Fibroblast of skin of right biceps (primary cell): ENCODE measurements around the gene TEC.

Experiments
- DNase-seq: peaks from one replicate; pipeline ENCODE4 v3.0.0-alpha.2; 2013

TEC gene

DNA sequence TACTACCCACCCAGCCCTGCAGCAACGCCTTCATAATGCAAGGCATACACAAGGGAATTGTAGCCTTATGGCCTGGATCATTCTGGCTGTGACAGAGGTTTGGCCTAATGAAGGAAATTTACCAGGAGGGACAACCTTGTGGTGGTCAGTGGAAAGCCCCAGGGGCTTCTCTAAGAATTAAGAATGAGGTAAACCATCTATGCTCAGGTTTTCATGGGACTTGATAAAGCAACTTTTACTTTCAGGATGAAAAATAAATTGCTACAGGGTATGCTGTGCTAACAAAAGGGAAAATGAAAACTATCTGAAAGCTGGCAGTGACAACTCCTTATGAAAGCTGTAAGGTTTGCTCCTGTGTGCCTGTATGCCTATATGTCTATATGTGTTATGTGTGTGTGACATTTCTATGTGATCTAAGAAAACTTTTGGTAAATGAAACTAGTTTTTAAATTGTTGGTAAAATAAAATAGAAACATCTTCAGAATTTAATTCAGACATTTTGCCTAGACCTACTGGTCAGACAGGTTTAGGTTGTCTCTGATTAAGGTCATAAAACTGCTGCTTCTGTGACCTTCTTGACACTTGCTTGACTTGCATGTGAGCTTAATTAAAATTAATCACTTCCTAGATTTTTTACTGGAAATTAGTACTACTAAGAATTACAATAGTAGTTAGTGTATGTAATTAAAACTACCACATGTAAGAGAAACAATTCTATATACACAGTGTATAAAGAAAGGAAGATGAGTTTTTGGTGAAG, 115.7 kb downstream of the TEC start:
- no peak for DNase-seq

DNA sequence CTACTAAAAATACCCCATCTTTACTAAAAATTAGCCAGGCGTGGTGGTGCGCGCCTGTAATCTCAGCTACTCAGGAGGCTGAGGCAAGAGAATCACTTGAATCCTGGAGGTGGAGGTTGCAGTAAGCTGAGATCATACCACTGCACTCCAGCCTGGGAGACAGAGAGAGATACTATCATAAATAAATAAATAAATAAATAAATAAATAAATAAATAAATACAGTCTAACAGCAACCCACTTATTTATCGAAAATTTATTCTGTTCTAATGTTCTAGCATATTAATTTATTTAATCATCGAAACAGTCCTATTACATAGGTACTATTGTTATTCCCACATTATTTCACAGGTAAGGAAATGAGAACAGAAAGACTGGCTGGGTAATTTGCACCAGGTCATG, 117.4 kb downstream of the TEC start:
- DNase-seq: no peak

GRCh38 chr4:48149827-48150370, 119.7 kb downstream of the TEC start:
- no peak for DNase-seq

- DNase-seq: no peak
These were observed 122.0 kb downstream of the TEC start for GRCh38 chr4:48147621-48148020.

- DNase-seq: peak; percentile 47
These were observed 128.6 kb downstream of the TEC start for GRCh38 chr4:48141048-48141447.

DNA sequence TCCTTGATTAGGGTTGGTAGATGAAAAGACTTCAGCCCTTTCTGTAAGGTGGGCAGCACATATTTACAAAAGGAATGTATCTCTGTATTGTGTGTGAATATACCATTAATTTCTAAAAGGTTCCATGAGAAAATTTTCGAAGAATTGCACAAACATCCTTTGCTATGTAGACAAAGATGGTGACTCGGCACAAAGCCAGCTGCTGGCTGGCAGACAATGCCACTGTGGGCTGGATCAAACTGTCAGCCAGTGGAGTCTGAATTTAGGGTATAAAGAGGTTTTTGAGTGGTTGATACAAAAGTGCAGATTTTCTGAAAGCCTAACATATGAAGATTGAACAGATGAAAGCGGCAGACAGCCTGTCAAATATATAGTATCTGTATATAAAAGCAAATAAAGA, 129.9 kb downstream of the TEC start:
- peak; percentile 61 for DNase-seq

DNA sequence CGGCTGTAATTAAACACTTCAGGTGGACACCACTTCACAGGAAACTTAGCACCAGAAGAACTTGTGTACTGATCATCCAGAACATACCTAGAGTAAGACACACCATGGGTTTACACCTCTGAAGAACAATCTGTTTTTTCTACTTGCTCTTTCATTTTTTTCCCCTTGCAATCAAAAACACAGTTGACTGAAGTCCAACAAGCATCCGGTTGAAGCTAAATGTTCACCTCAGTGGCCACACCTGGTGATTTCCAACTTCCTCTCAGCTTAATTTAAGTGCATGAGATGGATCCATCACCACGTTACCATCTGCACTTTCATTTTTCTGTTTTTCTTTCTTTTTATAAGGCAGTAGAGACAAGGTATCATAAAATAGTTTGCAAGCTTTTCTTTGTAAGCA, 130.7 kb downstream of the TEC start:
- DNase-seq: no peak

DNA sequence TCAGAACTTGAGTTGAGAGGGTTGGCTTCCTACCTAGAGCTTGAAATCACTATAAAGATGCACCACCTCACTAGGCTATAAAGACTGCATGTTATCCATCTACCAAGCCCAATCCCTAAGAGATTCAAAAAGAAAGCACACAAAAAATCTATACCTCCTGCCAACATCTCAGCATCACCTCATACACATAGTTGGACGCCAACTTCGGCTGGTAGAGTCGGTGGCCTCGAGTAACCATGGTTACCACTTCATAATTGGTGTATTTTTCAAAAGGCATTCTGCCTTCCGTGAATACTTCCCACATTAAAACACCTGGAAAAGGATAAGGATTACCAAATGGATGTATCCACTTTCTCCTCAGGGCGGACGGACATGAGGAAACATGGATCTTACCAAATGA, 131.1 kb downstream of the TEC start:
- no peak for DNase-seq

GRCh38 chr4:48137846-48138245, 131.8 kb downstream of the TEC start:
- no peak for DNase-seq

DNA sequence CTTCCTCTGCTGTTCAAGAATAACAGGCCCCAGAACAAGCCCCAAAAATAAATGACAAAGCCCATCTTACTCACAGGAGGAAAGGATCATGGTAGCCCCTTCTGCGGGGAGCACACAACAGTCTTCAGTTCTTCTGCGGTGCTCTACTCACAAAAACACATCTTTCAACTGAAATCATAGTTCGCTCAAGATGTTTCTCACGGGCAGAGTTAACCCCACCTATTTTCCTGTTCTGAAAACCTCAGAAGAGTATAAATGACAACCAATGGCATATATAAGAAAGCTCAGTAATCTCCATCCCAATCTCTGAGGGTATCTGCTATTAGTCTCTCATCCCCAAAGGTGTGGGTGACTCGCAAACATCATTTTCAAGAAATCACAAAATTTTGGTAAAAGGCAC, 135.6 kb downstream of the TEC start, which contains the start of gene TXK:
Gene TXK (minus strand): TSS at position 170 of the 400 bp plus-strand sequence. CDS start 80 bp downstream, at position 90.
- no peak for DNase-seq

DNA sequence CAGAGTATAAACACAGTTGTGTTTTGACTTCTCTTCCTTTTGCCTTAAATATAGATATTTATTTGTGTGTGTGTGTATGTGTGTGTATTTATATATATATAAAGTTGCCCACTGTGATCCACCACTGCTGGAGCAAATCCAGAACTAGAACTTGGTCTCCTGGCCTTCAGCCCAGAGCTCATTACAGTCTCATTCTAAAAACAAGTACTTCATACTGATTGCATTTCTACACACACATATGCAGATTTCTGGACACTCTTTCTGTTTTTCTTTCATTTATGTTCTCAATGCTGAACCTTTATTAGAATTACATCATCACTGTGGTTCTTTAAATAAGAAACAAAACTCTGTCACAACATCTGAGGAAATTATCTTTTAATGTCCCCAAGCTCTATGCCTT, 136.0 kb downstream of the TEC start:
- DNase-seq: peak; percentile 43

- DNase-seq: no peak
These were observed 137.9 kb downstream of the TEC start for GRCh38 chr4:48131736-48132135.

- no peak for DNase-seq
These were observed 139.5 kb downstream of the TEC start for GRCh38 chr4:48130100-48130499.

DNA sequence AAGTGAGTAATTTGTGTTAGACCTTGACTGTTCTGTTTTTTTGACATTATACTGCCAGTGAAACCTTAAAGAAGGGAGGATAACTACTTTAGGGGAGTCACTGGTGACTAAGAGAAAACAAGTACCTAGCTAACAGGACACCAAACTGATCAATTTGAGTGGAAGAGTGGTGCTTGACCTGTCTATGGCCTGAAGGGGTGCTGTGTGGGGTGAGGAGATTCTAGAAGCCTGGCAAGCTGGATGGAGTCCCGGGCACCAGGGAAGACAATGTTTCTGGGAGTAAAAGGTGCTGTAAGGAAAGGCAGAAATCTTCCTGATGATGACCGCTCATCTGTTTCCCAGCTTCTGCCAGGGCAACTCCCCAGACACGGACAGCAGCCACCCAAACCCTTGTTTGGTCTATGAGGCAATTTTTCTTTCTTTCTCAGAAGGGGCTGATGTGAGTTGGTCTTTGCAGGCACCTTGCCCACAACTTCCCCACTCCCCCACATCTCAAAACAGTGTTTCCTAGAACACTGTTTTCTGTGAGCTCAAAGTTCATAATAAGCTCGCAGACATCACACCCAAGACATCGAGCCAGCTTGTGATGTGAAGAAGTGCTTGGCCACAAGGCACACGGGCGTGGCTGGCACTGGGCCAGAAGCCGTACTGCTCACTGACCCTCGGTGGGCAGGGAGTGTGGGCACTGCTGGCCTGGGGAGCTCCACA, 140.2 kb downstream of the TEC start:
- DNase-seq: no peak

DNA sequence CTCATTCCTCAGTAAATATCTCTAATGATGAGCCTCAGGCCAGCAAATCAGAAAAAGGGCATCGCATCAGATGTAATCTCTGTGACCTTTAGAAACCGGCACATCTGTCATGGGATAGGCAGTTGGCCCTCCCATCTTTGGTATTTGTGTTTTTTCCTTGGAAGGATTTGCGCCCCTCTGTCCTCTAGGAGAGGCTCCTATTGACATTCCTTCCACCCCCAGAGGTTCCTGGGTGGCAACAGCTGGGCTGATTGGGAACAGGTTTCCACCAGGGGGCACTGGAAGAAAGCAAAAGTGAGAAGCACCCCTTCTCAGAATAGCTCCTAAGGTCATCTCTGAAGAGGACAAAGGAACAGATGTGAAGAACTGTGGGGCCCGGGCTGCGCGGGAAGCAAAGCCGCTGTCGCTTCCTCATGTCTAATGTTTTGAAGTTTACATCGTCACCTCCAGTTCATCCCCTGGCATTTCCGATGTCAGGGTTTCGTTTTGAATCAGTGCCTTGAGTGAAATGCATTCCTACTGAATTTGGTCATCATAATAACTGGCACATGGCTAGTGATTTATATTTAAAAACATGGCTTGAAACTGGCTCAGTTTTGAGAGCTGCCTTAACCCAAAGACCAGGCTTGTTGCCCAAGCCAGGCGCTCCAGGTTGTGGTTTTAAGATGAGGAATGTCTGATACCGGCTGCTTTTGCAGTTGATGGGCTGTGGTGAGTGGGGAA, 141.8 kb downstream of the TEC start:
- DNase-seq: peak; percentile 97

DNA sequence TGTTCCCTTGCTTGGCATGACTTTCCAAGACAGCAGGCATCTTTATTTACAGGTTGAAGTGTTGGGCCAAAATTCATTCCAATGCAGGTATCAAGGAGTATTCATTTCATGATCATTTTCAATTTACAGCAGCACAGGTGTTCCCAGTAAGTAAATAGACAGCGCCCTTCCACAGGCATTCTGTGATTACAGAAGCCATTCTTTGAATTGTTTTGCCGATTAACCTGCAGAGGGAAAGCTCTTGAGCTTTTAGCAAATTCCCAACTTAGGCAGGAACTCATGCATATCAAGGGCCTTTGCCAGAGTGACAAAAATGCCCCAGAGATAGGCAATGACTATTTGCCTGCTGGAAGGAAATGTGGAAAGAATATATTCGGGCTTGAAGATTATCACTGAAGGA, 142.4 kb downstream of the TEC start:
- no peak for DNase-seq

GRCh38 chr4:48126621-48127020, 143.0 kb downstream of the TEC start:
- DNase-seq: no peak

GRCh38 chr4:48124870-48125269, 144.8 kb downstream of the TEC start:
- DNase-seq: no peak

- DNase-seq: no peak
These were observed 146.9 kb downstream of the TEC start for GRCh38 chr4:48122756-48123155.

DNA sequence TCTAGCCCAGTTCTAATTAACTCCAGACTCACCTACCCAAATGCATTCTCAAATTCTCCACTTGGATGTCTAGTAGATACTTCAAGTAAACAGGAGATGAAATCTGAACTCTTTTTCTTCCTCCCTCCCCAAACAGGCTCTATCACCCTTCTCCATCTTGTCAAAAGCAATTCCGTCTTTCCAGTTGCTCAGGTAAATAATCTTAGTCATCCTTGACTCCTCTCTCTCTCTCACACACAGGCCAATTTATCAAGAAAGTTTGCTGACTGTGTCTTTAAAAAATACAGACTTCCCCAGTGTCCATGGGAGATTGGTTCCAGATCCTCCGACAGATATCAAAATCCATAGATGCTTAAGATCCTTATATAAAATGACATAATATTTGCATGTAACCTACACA, 148.5 kb downstream of the TEC start:
- no peak for DNase-seq

DNA sequence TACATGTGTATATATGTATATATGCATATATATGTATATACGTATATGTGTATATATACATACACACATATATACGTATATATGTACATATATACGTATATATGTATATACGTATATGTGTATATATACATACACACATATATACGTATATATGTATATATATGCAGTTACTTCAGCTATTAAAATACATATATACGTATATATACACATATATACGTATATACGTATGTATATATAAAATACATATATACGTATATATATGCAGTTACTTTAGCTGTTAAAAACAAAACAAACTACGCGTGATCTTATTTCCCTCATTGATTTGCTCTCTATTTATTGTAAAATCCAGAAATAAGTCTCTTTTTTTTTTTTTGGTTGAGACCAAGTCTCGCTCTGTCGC, 149.5 kb downstream of the TEC start:
- no peak for DNase-seq

GRCh38 chr4:48119646-48120045, 150.0 kb downstream of the TEC start:
- DNase-seq: no peak

DNA sequence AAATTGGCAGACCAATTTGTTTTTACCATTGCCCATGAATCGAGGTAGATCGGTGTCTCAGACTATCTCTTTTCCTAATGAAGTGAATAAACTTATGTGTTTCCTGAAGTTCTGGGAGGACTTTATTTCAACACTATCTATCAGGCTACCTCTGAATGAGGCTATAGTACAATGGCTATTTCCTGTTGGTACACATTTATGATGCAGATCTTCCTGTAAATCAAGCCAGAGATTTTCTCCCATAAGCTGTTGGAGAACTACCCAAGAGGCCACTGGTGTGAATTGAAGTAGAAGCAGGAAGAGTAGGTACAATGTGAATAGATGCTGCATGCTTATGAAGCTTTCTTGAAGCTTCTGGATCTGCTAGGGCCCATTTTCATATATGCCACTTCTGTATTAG, 151.6 kb downstream of the TEC start:
- DNase-seq: no peak

GRCh38 chr4:48116582-48116981, 153.1 kb downstream of the TEC start:
- DNase-seq: no peak
